ENCODE results near the gene CACNA2D1.

The CACNA2D1 gene

GRCh38 chr7:82110146-82110840 lies 333.3 kb downstream of the CACNA2D1 start:
- DNase-seq (ENCODE audit: low read depth), result no peak

GRCh38 chr7:82109288-82109687 lies 334.3 kb downstream of the CACNA2D1 start:
- DNase-seq (ENCODE audit: low read depth), result no peak

DNA sequence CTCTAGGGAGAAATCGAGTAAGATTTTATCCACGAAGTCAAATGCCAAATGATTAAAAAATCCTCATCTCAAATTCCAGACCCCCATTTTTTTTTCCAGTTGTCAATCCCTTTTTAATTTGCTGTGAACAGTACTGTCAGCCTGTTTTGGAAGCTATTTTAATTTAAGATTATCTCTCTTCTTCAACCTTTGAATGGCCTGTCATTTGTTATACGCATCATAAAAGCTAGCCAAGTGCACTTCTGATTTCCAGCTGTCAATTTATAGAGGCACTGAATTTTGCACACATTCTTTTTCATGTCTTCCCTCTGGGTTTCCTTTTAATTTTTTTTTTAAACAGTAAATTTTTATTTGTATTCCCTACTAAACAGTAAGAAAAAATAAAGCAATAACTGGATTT lies 337.4 kb downstream of the CACNA2D1 start:
- no peak for DNase-seq (ENCODE audit: low read depth)

DNA sequence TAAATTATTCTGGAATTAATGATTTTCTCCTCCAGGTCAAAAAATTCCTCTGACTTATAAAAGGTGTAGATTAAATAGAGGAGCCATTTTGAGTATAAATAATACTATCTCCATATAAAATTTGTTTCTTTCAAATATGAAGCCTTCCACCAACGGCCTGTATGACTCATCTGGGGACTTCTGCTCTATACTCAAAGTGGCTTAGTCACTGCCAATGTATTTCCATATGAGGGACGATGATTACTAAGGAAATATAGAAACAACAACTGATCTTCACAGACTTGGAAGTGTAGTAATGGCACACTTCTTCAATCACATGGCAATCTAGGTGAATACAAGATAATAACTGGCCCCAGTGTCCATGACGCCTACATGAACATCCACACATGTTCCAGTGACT lies 338.1 kb downstream of the CACNA2D1 start:
- no peak for DNase-seq (ENCODE audit: low read depth)

DNA sequence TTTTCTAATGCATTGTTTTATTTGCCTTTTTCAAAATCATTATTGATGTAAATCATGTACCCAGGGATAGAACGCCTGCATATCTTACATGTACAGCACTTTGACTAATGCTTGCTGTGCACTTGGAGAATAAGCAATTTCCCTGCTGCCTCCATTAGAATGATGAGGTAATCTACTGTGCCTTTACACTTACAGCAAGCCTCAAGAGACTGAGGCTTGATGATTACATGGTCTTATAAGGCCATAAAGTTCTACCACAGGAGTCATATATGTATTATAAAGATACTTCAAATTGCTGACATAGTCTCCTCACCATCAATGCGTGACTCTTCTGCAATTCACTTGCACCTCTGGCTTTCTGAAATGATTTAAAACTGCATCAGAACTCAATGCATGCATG lies 345.2 kb downstream of the CACNA2D1 start:
- no peak for DNase-seq (ENCODE audit: low read depth)

DNA sequence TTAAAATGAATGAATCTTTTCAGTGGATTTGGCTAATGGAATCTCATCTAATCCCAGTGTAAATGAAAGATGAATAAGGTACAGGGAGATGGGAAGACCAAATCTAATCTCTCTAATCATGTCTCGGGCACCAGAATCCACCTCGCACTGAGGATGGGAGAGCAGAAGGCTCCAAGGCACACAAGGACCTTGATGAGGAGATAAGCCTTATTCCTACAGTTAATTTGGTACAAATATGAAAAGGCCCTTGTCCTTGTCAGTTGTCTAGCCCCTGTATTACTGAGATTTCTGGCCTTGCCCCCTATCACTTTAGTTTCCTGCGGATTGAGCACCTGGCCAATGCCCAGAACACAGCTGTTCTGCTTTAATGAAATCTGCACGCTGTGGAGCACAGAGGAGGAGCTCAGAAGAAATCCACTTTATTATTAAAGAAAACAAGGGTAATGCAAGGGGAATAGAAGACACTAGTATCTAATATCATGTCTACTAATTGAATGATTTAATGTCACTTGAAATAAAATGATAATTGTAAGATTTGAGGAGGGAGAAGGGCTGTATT lies 352.4 kb downstream of the CACNA2D1 start:
- no peak for DNase-seq (ENCODE audit: low read depth)

DNA sequence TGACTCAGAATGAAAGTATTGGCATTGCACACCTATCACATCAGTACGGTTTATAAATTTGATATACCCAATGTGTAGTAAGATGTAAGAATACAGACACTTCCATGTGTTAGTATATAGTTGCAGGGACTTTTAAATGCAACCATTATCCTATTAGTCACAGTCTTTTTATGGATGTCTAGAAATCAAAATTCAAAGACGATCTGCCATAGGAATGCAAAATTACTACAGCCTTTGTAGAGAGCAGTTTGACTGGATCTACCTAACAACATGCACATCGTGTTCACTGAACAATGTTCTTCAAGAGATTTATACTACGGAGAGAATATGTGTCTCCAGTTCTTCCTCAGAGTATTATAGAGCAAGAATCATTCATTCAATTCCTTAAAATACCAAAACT lies 356.5 kb downstream of the CACNA2D1 start:
- DNase-seq (ENCODE audit: low read depth), result no peak

- no peak for DNase-seq (ENCODE audit: low read depth)
These were observed 358.5 kb downstream of the CACNA2D1 start for GRCh38 chr7:82085116-82085515.

DNA sequence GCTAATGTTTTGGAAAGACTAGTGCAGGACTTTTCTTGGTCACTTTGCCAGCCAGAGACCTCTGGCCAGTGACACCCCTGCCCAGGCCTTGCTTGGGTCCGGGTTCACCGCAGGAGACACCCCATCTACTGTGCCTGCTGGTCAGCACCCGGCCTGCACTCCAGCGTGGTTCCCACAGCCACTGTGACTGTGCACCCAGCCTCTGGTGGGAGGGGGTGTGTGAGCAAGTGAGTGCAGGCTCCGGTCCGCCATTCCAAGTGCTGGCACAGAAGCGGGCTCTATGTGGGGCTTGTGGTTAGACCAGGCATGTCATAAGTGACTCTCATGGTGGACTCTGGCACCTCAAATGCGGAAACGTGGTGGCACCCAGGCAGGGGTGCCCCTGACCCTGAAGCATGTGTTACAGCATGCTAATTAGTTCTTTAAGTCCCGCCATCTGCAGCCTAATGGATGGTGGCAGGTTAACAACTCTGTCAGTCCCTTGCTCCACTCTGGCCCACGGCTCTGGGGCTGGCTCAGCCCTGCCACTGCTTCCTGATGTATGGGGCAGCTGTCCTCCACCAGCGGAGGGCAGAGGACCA lies 361.8 kb downstream of the CACNA2D1 start:
- DNase-seq (ENCODE audit: low read depth), result no peak

DNA sequence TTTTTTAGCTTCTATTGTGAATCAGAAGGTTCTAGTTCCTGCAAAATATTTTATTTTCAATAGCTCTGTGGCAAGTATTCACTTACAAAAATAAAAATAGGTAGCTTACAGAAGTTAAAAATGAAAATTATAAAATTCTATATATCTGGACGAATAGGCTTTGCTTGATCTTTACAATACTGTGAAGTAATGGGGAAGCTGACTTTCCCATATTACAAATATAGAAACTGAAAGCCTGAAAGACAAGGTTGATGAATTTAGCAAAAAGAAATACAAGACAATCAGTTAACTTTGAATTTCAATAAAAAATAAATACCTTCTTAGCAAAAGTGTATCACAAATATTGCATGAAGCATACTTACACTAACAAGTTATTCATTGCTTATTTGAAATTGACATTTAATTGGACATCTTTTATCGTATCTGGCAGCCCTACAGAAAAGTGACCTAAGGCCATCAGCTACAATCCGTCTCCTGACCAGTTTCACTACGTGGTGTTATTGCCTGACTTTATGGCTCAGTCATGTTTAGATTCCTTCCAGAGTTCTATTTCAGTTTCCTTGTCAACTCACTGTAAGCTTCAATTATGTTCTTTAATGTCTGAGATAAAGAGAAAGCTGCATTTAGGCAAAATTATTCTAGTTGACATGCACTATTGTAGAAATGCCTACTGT lies 363.2 kb downstream of the CACNA2D1 start:
- DNase-seq (ENCODE audit: low read depth), result no peak

DNA sequence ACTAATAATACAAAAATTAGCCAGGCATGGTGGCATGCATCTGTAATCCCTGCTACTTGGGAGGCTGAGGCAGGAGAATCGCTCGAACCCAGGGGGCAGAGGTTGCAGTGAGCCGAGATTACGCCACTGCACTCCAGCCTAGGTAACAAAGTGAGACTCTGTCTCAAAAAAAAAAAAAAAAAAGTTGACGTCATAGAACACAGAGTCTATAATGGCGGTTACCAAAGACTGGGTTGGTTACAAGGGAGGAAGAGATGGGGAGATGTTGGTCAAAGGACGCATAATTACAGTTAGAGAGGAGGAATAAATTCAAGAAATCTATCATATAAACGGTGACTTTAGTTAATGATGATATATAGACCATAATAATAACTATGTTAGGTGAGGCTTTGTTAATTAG lies 364.1 kb downstream of the CACNA2D1 start:
- no peak for DNase-seq (ENCODE audit: low read depth)

- DNase-seq (ENCODE audit: low read depth), result no peak
These were observed 364.8 kb downstream of the CACNA2D1 start for GRCh38 chr7:82078807-82079206.

GRCh38 chr7:82071468-82071867 lies 372.1 kb downstream of the CACNA2D1 start:
- DNase-seq (ENCODE audit: low read depth), result no peak

- DNase-seq (ENCODE audit: low read depth), result no peak
These were observed 375.8 kb downstream of the CACNA2D1 start for GRCh38 chr7:82067628-82068264.

- no peak for DNase-seq (ENCODE audit: low read depth)
These were observed 386.1 kb downstream of the CACNA2D1 start for GRCh38 chr7:82057476-82057875.

DNA sequence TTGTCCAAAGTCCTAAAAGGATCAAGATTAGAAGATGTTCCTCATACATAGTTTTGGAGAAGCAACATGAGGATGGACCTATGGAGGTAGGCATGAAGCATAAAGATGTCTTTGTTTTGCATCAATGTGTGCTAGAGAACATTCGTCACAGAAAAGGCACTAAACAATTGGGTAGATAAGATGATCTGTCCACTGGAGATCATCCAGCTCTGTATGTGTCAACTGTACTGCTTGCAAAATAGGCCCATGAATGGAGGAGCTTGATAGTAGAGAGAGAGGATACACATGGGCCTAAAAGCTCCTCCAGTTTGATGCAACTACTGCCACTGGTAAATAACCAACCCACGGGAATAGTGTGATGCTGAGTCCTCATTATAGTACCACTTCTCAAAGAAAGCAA lies 387.3 kb downstream of the CACNA2D1 start:
- DNase-seq (ENCODE audit: low read depth), result no peak

- no peak for DNase-seq (ENCODE audit: low read depth)
These were observed 389.0 kb downstream of the CACNA2D1 start for GRCh38 chr7:82054544-82054943.

- no peak for DNase-seq (ENCODE audit: low read depth)
These were observed 390.0 kb downstream of the CACNA2D1 start for GRCh38 chr7:82053453-82054032.

DNA sequence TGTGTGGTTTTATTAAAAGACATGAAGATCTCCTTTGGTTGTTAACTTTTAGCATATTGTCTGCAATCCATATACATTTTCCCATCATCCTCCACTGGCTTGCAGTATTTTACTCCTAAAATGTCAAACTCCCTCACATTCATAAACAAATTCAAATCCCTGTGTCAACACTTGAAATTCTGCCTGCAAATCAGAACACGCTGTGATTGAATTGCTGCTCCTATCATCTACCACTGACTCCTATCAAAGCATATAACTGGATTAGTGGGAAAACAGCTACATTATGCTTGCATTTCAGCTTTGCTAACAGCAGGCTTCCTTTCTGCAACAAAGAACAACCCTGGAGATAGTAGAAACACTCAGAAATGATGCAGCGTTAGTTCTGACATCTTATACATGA lies 392.0 kb downstream of the CACNA2D1 start:
- DNase-seq (ENCODE audit: low read depth), result no peak

DNA sequence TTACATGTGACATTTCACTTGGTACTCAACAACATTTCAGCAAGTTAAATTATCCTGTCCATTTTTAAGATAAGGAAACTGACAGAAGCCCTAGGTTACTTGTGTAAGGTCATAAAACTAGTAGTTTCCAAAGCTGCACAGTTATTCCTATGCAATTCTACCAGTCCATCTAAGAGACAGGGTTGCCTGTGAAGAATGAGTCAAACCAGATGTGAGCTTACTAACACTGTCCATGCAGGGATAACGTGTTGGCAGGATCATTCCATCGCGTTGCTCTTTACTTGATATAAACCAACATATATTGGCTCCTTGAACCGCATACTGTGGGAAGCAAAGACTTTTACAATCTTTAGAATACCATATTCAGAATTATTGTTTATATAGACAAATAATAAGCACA lies 392.8 kb downstream of the CACNA2D1 start:
- DNase-seq (ENCODE audit: low read depth), result no peak

DNA sequence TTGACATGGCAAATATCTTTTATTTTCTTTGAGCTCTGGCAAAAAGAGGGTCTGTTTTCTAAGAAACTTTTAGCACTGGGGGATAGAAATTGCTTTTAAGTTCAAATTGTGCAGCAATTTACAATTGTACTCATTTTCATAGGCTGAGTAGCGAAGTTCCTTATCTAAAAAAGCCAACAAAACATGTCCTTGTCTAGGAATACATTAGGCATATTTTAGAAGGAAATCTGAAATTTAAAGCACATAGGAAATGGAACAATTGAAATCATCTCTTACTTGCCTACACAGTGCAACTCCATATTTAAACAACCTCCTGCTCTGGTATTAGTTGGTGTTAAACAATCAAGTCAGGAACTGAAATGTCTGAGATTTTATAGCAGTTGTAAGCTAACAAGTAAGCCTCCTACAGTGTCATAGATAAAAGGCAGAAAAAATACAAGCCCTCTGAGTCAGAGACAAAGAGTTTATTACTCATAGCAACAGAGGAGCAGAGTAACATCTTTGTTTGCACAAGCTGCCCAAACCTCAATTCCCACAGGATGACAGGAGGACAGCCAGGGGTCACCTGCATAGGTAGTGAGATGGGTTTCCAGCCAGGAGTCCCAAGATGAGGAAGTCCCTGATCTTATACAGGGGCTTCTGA lies 393.6 kb downstream of the CACNA2D1 start:
- DNase-seq (ENCODE audit: low read depth), result no peak

GRCh38 chr7:82049442-82049841 lies 394.1 kb downstream of the CACNA2D1 start:
- DNase-seq (ENCODE audit: low read depth), result no peak

Measured in T follicular helper cell (primary cell).